Measurements from ENCODE around the gene CYP19A1.

CYP19A1 gene

DNA sequence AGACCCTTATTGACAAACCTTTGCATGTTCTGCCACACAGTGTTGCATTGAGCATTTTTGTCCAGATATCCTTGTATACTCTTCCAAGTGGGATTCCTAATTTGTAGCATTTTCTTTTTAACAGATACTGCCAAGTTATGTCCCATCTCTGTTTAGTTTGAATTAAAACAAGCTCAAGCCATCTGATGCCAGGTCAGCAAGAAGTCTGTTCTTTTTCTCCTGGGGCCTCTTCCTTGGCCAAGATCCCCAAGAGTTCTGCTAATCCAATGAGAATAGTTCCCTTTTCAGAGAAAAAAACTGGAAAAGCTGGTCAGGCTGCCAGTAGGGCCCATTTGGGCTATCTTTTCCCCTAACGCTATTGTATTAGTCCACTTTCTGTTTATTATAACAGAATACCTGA is 32.9 kb upstream of the CYP19A1 start:
- no peak overlapping the region for H3K4me3 ChIP-seq (ENCODE audit: low read length)
- no peak for DNase-seq (ENCODE audit: low read depth)
- TF ChIP-seq, protein P1, sequence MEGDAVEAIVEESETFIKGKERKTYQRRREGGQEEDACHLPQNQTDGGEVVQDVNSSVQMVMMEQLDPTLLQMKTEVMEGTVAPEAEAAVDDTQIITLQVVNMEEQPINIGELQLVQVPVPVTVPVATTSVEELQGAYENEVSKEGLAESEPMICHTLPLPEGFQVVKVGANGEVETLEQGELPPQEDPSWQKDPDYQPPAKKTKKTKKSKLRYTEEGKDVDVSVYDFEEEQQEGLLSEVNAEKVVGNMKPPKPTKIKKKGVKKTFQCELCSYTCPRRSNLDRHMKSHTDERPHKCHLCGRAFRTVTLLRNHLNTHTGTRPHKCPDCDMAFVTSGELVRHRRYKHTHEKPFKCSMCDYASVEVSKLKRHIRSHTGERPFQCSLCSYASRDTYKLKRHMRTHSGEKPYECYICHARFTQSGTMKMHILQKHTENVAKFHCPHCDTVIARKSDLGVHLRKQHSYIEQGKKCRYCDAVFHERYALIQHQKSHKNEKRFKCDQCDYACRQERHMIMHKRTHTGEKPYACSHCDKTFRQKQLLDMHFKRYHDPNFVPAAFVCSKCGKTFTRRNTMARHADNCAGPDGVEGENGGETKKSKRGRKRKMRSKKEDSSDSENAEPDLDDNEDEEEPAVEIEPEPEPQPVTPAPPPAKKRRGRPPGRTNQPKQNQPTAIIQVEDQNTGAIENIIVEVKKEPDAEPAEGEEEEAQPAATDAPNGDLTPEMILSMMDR (conservative IDR thresholded peaks at IDR 0.05; ENCODE audit: low read depth, low read length), result no peak

DNA sequence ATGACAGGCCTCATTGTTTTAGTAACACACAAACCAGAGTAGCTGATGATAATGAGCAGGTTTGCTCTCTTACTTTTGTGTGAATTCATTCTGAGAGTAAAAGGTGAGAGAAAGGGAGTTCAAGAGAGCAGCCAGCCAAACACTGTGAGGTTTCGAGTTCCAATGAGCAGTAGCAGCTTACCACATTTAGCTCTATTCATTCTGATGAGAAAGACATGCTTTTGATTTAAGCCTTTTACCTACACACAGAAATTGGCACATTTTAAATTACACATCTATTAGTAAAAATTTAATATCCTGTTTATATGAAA is 31.0 kb upstream of the CYP19A1 start:
- H3K4me3 ChIP-seq (ENCODE audit: low read length), result no peak overlapping the region
- DNase-seq (ENCODE audit: low read depth), result no peak
- TF ChIP-seq, protein P1 (conservative IDR thresholded peaks at IDR 0.05; ENCODE audit: low read depth, low read length), result no peak

DNA sequence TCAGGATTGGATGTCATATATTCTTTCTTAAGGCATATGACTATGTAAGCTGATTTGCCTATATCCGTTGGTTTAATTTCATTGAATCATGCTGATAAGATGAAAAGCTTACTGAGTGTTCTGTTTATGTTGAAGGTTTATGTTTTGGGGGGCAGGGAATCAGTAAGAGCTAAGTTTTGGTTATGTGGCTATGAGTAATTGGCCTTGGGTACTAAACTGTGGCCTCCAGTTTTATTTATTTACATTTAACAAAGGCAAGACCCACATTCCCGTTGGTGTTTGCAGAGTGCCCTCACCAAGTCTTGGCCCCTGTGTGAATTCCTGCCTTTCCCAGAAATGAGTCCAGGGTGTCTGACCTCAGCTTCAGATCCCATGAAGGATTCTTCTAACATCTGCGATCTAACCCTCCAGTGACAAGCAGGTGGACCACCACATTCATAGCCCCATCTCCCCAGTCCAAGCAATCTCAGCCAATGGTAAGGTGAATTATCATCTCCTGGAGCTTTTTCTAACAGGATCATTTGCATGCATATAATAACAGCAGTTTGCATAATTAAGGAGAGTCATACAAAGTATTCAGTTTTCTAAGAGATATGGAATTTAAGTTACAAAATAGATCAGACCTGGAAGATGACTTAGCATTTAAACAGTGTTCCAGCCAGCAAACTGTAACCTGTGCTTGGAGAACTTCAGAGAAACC is 30.5 kb upstream of the CYP19A1 start:
- TF ChIP-seq, protein P1 (conservative IDR thresholded peaks at IDR 0.05; ENCODE audit: low read depth, low read length), result no peak
- no peak overlapping the region for H3K4me3 ChIP-seq (ENCODE audit: low read length)
- peak; percentile 21 for DNase-seq (ENCODE audit: low read depth)

DNA sequence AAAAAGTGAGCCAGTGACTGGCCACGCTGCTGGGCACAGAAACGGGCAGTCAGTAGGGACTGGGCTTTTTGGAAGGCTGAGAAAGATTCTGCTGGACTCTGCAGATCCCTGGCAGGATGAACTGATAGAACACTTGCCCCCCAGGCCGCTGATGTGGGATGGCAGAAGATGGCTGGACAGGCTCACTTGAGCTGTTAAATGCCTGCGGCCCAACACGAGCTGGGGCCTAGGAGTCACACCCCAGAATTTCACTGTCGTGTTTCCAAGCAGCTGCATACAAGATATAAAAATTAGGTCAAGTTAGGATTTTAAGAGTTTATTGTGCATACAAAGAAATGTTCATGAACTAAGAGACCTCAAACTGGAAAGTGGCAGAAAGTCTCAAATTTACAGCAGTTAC is 29.9 kb upstream of the CYP19A1 start:
- no peak overlapping the region for H3K4me3 ChIP-seq (ENCODE audit: low read length)
- TF ChIP-seq, protein P1 (conservative IDR thresholded peaks at IDR 0.05; ENCODE audit: low read depth, low read length), result no peak
- DNase-seq (ENCODE audit: low read depth), result no peak

DNA sequence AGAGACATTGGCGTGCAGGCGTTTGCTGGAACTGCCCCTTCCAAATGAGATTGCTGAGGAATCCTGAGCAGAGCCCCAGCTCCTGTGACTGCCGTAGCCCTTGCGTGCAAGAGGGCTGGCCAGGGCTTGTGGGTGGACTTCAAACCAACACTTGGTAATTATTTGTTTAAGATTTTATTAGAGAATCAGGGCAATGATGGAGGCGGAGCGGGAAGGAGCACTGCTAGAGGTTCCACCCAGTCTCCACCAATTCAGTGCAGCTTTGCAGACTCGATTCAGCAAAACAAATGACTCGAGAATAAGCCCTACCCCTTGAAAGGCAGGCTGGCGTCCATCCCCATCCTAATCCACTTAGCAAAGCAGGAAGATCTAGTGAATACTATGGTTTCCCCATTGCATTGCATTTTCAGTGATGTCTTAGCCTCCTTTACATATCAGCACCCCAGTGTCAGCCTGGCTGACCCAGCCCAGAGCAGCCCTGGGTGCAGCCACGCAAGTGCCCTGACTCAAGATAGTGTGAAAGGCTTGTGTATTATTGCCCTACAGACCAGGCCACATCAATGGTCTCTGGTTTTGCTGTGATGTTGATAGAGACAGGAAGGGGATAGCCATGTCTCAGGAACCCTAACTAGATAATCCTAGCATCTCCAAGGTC is 29.1 kb upstream of the CYP19A1 start:
- TF ChIP-seq, protein P1 (conservative IDR thresholded peaks at IDR 0.05; ENCODE audit: low read depth, low read length), result no peak
- peak; percentile 3 for DNase-seq (ENCODE audit: low read depth)
- no peak overlapping the region for H3K4me3 ChIP-seq (ENCODE audit: low read length)

DNA sequence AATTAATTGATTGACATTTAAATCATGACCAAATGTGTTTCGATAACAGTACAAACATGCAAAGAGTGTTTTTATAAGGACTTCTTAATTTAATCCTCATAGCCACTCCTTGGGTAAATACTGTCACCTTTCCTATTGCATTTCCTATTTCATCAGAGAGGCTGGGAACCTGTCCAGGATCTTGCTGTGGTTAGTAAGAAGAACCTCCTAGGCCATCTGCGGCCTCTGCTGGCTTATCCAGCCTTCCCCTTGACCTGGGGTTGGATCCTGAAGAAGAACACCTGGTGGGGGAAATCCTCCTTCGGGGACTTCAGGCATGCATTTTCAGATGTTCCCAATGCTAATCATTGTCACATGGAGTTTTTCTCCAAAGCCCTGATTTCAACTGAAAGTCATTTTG is 28.5 kb upstream of the CYP19A1 start:
- no peak overlapping the region for H3K4me3 ChIP-seq (ENCODE audit: low read length)
- DNase-seq (ENCODE audit: low read depth), result no peak
- TF ChIP-seq, protein P1 (conservative IDR thresholded peaks at IDR 0.05; ENCODE audit: low read depth, low read length), result no peak

DNA sequence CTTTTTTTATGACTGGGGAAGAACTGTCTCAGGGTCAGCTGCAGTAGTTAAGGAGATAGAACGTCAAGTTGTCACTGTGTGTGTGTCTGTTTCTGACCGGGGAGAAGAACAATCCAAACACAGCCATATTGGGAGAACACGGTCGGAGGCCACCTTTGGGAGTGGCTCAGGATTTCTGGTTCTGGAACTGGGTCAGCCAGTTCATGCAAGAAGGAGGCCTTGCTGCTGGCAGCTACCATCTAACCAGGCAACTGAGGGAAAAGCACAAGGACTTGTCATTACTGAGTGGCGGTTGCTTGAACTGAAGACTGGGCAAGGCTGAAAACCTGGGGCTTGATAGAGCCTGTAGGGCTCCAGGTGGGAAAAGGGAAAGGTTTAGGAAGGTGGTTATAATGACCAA is 27.7 kb upstream of the CYP19A1 start:
- H3K4me3 ChIP-seq (ENCODE audit: low read length), result no peak overlapping the region
- TF ChIP-seq, protein P1 (conservative IDR thresholded peaks at IDR 0.05; ENCODE audit: low read depth, low read length), result no peak
- no peak for DNase-seq (ENCODE audit: low read depth)
